GM19240 (cell line): ENCODE results near the gene FOXP1.

Experiments used
- DNase-seq: peaks from one replicate; pipeline ENCODE4 v3.0.0; 2011; ENCODE audit warnings: low spot score; ENCODE audit not compliant: insufficient read length

Gene FOXP1

GRCh38 chr3:71111784-71112440, 471.6 kb downstream of the FOXP1 start:
- DNase-seq, result no peak

- DNase-seq, result no peak
Measured at GRCh38 chr3:71110385-71111222, 472.9 kb downstream of the FOXP1 start.

- no peak for DNase-seq
Measured at GRCh38 chr3:71109977-71110285, 473.6 kb downstream of the FOXP1 start.

- no peak for DNase-seq
Measured at GRCh38 chr3:71109241-71109976, 474.1 kb downstream of the FOXP1 start.

- DNase-seq, result no peak
Measured at GRCh38 chr3:71107926-71108325, 475.6 kb downstream of the FOXP1 start.

- DNase-seq, result no peak
Measured at GRCh38 chr3:71104976-71105375, 478.6 kb downstream of the FOXP1 start.

- DNase-seq, result no peak
Measured at GRCh38 chr3:71104556-71104955, 479.0 kb downstream of the FOXP1 start.

- DNase-seq, result no peak
Measured at GRCh38 chr3:71104121-71104541, 479.4 kb downstream of the FOXP1 start.

- DNase-seq, result no peak
Measured at GRCh38 chr3:71103430-71103921, 480.1 kb downstream of the FOXP1 start.

GRCh38 chr3:71102111-71102983, 481.2 kb downstream of the FOXP1 start:
- no peak for DNase-seq

- DNase-seq, result no peak
Measured at GRCh38 chr3:71101626-71102025, 481.9 kb downstream of the FOXP1 start.

GRCh38 chr3:71101014-71101413, 482.5 kb downstream of the FOXP1 start:
- no peak for DNase-seq

GRCh38 chr3:71099997-71100719, 483.4 kb downstream of the FOXP1 start:
- no peak for DNase-seq

GRCh38 chr3:71097557-71097956, 486.0 kb downstream of the FOXP1 start:
- DNase-seq, result no peak

GRCh38 chr3:71095511-71096291, 487.8 kb downstream of the FOXP1 start:
- DNase-seq, result no peak

GRCh38 chr3:71094658-71095209, 488.8 kb downstream of the FOXP1 start:
- no peak for DNase-seq

- no peak for DNase-seq
Measured at GRCh38 chr3:71092665-71093064, 490.9 kb downstream of the FOXP1 start.

- no peak for DNase-seq
Measured at GRCh38 chr3:71090207-71090606, 493.3 kb downstream of the FOXP1 start.

GRCh38 chr3:71089271-71089847, 494.2 kb downstream of the FOXP1 start:
- DNase-seq, result no peak
